Breast epithelium (tissue), 3 donors: ENCODE results near the gene STXBP1.

Experiments used
- POLR2A ChIP-seq: fragments of 450-650 bp; IDR thresholded peaks from one replicate; pipeline ENCODE4 v1.6.1; 2016; ENCODE audit warnings: antibody characterized with exemption, mild to moderate bottlenecking, moderate library complexity
- POLR2AphosphoS5 ChIP-seq, 3 donors: sonication (generic); formaldehyde crosslinking; IDR thresholded peaks; one replicate each; pipeline ENCODE4 v1.6.1; 2017; ENCODE audit warnings: antibody characterized with exemption in 3 of 3
- TF ChIP-seq, protein P1 (sequence below), 3 donors: fragments of 450-650 bp; IDR thresholded peaks; one replicate each; pipeline ENCODE4 v1.5.1; 2016 to 2017; ENCODE audit warnings: antibody characterized with exemption in 3 of 3, mild to moderate bottlenecking in 3 of 3, moderate library complexity in 3 of 3

DNA sequence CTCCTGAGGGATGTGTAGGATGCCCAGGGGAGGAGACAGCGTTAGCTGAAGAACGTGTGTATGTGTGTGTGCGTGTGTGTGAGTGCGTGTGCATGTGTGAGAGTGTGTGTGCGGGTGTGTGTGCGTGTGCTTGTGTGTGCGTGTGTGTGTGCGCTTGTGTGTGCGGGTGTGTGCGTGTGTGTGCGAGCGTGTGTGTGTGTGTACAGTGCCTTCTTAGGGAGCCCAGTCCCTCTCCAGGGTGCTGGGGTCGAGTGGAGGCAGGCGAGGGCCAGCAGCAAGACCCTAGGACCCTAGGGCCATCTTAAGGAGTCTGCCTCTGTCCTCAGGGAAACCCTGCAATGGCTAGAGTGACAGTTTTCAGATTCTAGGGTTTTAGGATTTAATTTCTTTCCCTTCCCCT, 26.0 kb upstream of the STXBP1 start:
- no peak for TF ChIP-seq POLR2AphosphoS5 (IDR thresholded peaks at IDR 0.05)
- TF ChIP-seq, protein P1, sequence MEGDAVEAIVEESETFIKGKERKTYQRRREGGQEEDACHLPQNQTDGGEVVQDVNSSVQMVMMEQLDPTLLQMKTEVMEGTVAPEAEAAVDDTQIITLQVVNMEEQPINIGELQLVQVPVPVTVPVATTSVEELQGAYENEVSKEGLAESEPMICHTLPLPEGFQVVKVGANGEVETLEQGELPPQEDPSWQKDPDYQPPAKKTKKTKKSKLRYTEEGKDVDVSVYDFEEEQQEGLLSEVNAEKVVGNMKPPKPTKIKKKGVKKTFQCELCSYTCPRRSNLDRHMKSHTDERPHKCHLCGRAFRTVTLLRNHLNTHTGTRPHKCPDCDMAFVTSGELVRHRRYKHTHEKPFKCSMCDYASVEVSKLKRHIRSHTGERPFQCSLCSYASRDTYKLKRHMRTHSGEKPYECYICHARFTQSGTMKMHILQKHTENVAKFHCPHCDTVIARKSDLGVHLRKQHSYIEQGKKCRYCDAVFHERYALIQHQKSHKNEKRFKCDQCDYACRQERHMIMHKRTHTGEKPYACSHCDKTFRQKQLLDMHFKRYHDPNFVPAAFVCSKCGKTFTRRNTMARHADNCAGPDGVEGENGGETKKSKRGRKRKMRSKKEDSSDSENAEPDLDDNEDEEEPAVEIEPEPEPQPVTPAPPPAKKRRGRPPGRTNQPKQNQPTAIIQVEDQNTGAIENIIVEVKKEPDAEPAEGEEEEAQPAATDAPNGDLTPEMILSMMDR (IDR thresholded peaks at IDR 0.05): no peak
- TF ChIP-seq POLR2A: no peak
